Esophagus squamous epithelium (tissue), 5 donors: ENCODE results near the gene CREB5. TPM values are rescaled to one million over a fixed set of nuclear protein-coding genes. Genes with fewer than 3 reads are reported as not detected.

Experiments
- DNase-seq: peaks from one replicate; lab custom pipeline; 2025; lab: John Stamatoyannopoulos, UW
- H3K27ac ChIP-seq, 4 donors: fragments of 200-600 bp; sonication (generic); one replicate each; pipeline ENCODE4 v1.5.1; 2016 to 2019; ENCODE audit warnings: mild to moderate bottlenecking in 1 of 4
- H3K27me3 ChIP-seq, 4 donors: fragments of 200-600 bp; sonication (generic); 1 replicate in 3 of 4; 2 replicates in 1 of 4; pipeline versions ENCODE4 v1.5.1 to v1.6.0; 2017 to 2021; ENCODE audit warnings: antibody characterized with exemption in 1 of 4
- H3K36me3 ChIP-seq, 3 donors: fragments of 200-600 bp; sonication (generic); one replicate each; pipeline ENCODE4 v1.5.1; 2016 to 2019
- H3K4me1 ChIP-seq, 3 donors: fragments of 200-600 bp; sonication (generic); one replicate each; pipeline ENCODE4 v1.5.1; 2017 to 2019
- H3K4me3 ChIP-seq, 4 donors: fragments of 200-600 bp; sonication (generic); 1 replicate in 3 of 4; 2 replicates in 1 of 4; pipeline ENCODE4 v1.5.1; 2016 to 2019; ENCODE audit warnings: mild to moderate bottlenecking in 2 of 4, moderate library complexity in 1 of 4
- H3K9me3 ChIP-seq, 3 donors: fragments of 200-600 bp; sonication (generic); one replicate each; pipeline ENCODE4 v1.5.1; 2016 to 2019
- CTCF ChIP-seq, 6 experiments: fragments of 450-650 bp in 4 of 6; fragments of 200-600 bp in 2 of 6; sonication (generic) in 2 of 6; IDR thresholded peaks; one replicate each; pipeline ENCODE4 v1.5.1; 2016 to 2019; ENCODE audit warnings: antibody characterized with exemption in 6 of 6, mild to moderate bottlenecking in 4 of 6, moderate library complexity in 4 of 6
- POLR2A ChIP-seq, 4 donors: fragments of 450-650 bp; IDR thresholded peaks; one replicate each; pipeline ENCODE4 v1.6.1; 2017; ENCODE audit warnings: antibody characterized with exemption in 4 of 4, mild to moderate bottlenecking in 4 of 4, moderate library complexity in 3 of 4
- WGBS, 2 donors: methylation state at CpG; one replicate each; pipeline ENCODE4 v1.1.5; 2018; 5-methylcytosine and 5-hydroxymethylcytosine counted together
- intact Hi-C: fragments of 100-400 bp; cut with DNase I; formaldehyde crosslinking; loops from one replicate; pipeline ENCODE4 v1.15.0; 2022
- total RNA-seq, 4 donors: library from RNA; depleted of rRNA; stranded (reverse); fragments of >200 nt; gene quantifications; one replicate each; pipeline ENCODE4 v1.1.0, GENCODE V29; 2016
- donor health status: DM: yes; HTN: yes; CAD: no.

The CREB5 gene
- total RNA-seq, 4 donors from 2014 or later: 0.30 to 5.0 (median 2.2) TPM

GRCh38 chr7:28627896-28628295, 215.6 kb downstream of the CREB5 start:
- Histone ChIP-seq H3K27ac (peak overlapping the region in 3 of 4 donors; percentile 45 to 61 (median 61)), H3K4me1 (peaks cover 0 to 29% (median 4%) of the 10 kb centered on the region in 3 donors), H3K4me3 (no peak overlapping the region), H3K9me3 (no peaks in the 10 kb centered on the region), H3K27me3 (peaks cover 0 to 14% (median 0%) of the 10 kb centered on the region in 4 donors), H3K36me3 (no peaks in the 10 kb centered on the region)
- DNase-seq: no peak
- TF ChIP-seq CTCF (IDR thresholded peaks at IDR 0.05) (no peak), POLR2A (IDR thresholded peaks at IDR 0.05) (no peak)
- intact Hi-C loops: loop anchor here (10.0 kb wide), 2 partner anchors 243 to 333 kb away; no protein-coding TSS in a partner anchor
- WGBS, 2 donors: 72 to 76% methylated on average over 4 of the region's 4 CpGs

GRCh38 chr7:28629216-28629842, 217.0 kb downstream of the CREB5 start:
- intact Hi-C loops: loop anchor here (10.0 kb wide), 2 partner anchors 245 to 335 kb away; no protein-coding TSS in a partner anchor

GRCh38 chr7:28630350-28630749, 218.0 kb downstream of the CREB5 start:
- intact Hi-C loops: no loop called here
- 65 to 75% methylated on average over 3 of the region's 3 CpGs for WGBS, 2 donors
- H3K27ac ChIP-seq: no peak overlapping the region
- H3K36me3 ChIP-seq: no peaks in the 10 kb centered on the region
- peaks cover 0 to 25% (median 4%) of the 10 kb centered on the region in 3 donors for H3K4me1 ChIP-seq
- DNase-seq: no peak
- no peaks in the 10 kb centered on the region for H3K9me3 ChIP-seq
- H3K27me3 ChIP-seq: peaks cover 0 to 14% (median 0%) of the 10 kb centered on the region in 4 donors
- no peak for TF ChIP-seq POLR2A (IDR thresholded peaks at IDR 0.05)
- TF ChIP-seq CTCF (IDR thresholded peaks at IDR 0.05): no peak
- H3K4me3 ChIP-seq: no peak overlapping the region

More at GRCh38 chr7:28629216-28629842, 217.0 kb downstream of the CREB5 start:
- Histone ChIP-seq H3K36me3 (no peaks in the 10 kb centered on the region), H3K4me3 (no peak overlapping the region), H3K4me1 (peaks cover 0 to 25% (median 4%) of the 10 kb centered on the region in 3 donors), H3K27ac (peak overlapping the region in 2 of 4 donors; percentile 2 to 42), H3K9me3 (no peaks in the 10 kb centered on the region), H3K27me3 (peaks cover 0 to 14% (median 0%) of the 10 kb centered on the region in 4 donors)
- WGBS, 2 donors: 66% methylated on average over 4 of the region's 4 CpGs; no CpG with 5 or more reads in 1 of the 2 donors
- DNase-seq: no peak
- no peak for TF ChIP-seq CTCF (IDR thresholded peaks at IDR 0.05)
- no peak for TF ChIP-seq POLR2A (IDR thresholded peaks at IDR 0.05)

- Histone ChIP-seq H3K4me3 (no peak overlapping the region), H3K27ac (no peak overlapping the region), H3K9me3 (no peaks in the 10 kb centered on the region), H3K27me3 (peaks cover 0 to 14% (median 0%) of the 10 kb centered on the region in 4 donors), H3K4me1 (peaks cover 0 to 15% (median 4%) of the 10 kb centered on the region in 3 donors), H3K36me3 (no peaks in the 10 kb centered on the region)
- intact Hi-C loops: no loop called here
- no peak for TF ChIP-seq CTCF (IDR thresholded peaks at IDR 0.05)
- TF ChIP-seq POLR2A (IDR thresholded peaks at IDR 0.05): no peak
- no peak for DNase-seq
- WGBS, 2 donors: 31 to 51% methylated on average over 2 of the region's 2 CpGs
These were observed 219.7 kb downstream of the CREB5 start for GRCh38 chr7:28631995-28632394.

- Histone ChIP-seq H3K4me3 (no peak overlapping the region), H3K27me3 (no peaks in the 10 kb centered on the region), H3K27ac (no peak overlapping the region), H3K4me1 (peaks cover 0 to 9% (median 0%) of the 10 kb centered on the region in 3 donors), H3K9me3 (no peaks in the 10 kb centered on the region), H3K36me3 (no peaks in the 10 kb centered on the region)
- TF ChIP-seq POLR2A (IDR thresholded peaks at IDR 0.05) (no peak), CTCF (IDR thresholded peaks at IDR 0.05) (no peak)
- intact Hi-C loops: no loop called here
- DNase-seq: no peak
- 58 to 77% methylated on average over 2 of the region's 2 CpGs for WGBS, 2 donors
These were observed 226.6 kb downstream of the CREB5 start for GRCh38 chr7:28638914-28639313.
